ENCODE measurements around the gene USHBP1.

DNA sequence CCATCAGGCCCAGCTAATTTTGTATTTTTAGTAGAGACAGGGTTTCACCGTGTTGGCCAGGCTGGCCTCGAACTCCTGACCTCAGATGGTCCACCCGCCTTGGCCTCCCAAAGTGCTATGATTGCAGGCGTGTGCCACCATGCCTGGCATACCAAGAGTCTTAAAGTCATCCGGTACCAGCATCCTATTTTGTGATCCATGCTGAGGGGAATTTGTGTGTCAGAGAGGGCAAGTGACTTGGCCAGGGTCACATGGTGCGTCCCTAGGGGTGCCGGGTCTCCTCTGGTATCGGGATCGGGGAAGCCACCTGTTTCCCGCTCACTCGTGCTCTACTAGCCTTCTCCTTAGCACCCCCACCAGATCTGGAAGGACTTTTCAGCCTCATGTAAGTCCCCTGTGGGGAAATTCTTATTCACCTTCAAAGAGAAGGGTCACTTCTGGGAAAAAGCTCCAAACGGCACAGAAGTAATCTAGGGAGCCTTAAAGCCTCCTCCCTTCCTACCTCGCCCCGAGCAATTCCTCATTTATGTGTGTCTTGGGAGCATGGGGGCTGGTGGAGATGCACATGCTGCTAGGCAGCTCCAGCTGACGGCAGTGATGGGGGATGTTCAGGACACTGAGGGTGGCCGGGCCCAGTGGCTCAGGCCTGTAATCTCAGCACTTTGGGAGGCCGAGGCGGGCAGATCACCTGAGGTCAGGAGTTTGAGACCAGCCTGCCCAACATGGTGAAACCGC, 11.1 kb upstream of the USHBP1 start:
- TF ChIP-seq, protein P1, sequence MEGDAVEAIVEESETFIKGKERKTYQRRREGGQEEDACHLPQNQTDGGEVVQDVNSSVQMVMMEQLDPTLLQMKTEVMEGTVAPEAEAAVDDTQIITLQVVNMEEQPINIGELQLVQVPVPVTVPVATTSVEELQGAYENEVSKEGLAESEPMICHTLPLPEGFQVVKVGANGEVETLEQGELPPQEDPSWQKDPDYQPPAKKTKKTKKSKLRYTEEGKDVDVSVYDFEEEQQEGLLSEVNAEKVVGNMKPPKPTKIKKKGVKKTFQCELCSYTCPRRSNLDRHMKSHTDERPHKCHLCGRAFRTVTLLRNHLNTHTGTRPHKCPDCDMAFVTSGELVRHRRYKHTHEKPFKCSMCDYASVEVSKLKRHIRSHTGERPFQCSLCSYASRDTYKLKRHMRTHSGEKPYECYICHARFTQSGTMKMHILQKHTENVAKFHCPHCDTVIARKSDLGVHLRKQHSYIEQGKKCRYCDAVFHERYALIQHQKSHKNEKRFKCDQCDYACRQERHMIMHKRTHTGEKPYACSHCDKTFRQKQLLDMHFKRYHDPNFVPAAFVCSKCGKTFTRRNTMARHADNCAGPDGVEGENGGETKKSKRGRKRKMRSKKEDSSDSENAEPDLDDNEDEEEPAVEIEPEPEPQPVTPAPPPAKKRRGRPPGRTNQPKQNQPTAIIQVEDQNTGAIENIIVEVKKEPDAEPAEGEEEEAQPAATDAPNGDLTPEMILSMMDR (IDR thresholded peaks at IDR 0.05): no peak
- TF ChIP-seq EZH2 (IDR thresholded peaks at IDR 0.05) (no peak), EZH2phosphoT487 (IDR thresholded peaks at IDR 0.05) (no peak)
